ENCODE data around the gene ZNF341.
A peak's percentile ranks its signal among the peaks of the same experiment; 100 is the strongest.

The ZNF341 gene

DNA sequence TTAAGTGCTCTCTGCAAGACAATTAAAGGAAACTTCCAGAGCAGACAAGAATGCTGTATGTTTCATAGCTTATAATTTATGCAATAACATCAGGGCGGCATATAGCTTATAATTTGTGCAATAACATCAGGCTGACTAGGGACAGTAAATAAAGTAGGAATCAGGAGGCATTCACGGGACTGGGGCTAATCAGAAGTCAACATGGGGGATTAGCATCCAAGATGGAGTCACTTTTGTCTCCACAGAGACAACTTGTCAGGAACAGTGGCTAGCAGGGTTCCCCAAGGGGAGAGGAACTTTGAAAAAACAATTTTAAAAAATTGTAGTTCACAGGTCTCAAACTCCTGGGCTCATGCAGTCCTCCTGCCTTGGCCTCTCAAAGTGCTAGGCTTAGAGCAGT, 3.3 kb upstream of the ZNF341 start:
- DNase-seq (ENCODE audit: low read depth, low spot score) = no peak

DNA sequence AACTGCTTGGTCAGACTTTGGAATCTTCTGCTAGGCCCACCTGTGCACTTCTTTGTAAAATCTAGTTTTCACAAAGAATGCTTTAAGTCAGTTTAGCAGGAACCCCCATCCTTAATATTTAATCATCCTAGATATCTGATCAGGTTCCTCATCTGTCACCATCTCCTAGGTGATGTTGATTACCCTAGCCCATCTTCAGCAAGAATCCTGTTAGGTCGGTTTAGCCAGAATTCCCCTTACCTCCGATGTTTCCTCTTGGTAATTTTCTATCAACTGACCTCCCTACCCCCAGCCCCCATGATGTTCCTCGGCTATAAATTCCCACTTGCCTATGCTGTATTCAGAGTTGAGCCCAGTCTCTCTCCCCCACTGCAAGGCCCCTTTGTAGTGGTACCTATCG, 2.7 kb upstream of the ZNF341 start:
- DNase-seq (ENCODE audit: low read depth, low spot score) = no peak

DNA sequence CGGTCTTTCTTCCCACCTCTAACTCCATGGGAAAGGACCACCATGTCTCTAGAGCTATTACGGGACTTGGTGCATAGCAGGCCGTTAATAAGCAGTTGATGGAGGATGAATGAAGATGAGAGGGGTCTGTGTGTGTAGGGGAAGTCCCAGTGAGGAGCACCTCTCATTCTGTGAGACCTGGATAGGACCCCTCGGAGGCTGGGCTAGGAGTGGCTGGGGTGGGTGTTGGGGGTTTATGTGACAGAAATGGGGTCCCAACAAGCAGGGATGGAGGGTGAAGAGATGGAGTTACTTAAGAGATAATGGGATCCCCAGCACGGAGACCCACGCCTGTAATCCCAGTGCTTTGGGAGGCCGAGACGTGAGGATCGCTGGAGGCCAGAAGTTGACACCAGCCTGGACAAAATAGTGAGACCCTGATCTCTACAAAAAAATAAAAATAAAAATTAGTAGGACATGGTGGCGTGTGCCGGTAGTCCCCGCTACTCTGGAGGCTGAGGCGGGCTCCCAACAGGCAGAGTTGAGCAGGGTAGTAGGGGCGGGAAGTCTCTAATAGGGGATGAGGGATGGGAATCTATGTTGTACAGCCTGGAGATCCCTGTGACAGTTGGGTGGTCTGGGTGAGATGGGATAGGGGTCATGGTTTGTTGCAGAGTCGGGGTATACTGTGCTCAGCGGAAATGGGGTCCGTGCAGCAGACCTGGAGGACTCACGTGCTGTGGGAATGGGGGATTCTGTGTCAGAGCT, 677 bp upstream of the ZNF341 start:
- peak; percentile 9 for DNase-seq (ENCODE audit: low read depth, low spot score)

DNA sequence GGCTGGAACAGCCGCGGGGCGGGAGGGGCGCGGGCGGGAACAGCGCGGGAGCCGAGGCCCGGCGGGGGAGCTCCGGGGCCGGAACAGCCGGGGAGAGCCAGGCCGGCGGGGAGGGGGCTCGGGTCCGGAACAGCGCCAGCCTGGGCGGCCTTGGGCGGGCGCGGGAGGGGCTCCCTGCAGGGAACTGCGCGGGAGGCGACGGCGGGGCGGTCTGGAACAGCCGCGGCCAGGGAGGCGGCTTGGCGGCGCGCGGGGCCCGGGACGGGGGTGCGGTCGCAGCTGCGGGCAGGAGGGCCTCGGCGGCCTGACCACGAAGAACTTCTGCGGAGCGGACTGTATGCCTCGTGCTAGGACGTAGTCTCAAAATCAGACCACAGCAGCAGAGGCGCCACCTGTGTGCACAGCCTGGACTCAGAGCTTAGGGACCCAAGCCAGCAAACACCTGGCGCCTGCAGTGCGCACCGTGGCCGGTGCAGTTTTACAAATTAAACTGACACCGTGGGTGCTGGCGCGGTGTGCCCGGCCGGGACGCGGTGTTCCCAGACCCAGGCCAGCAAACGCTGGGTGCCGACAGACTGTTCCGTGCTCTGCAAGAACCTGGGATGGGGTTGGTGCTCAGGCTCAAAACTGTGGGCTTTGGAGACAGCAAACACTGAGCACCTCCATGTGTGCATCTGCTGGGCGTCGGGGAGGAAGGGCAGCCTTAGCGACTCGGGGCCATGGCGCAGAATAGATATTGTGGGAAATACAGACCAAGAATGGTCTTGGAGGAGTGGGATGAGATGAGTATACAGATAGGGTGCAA, 572 bp downstream of the ZNF341 start:
- peak; percentile 95 for DNase-seq (ENCODE audit: low read depth, low spot score)

DNA sequence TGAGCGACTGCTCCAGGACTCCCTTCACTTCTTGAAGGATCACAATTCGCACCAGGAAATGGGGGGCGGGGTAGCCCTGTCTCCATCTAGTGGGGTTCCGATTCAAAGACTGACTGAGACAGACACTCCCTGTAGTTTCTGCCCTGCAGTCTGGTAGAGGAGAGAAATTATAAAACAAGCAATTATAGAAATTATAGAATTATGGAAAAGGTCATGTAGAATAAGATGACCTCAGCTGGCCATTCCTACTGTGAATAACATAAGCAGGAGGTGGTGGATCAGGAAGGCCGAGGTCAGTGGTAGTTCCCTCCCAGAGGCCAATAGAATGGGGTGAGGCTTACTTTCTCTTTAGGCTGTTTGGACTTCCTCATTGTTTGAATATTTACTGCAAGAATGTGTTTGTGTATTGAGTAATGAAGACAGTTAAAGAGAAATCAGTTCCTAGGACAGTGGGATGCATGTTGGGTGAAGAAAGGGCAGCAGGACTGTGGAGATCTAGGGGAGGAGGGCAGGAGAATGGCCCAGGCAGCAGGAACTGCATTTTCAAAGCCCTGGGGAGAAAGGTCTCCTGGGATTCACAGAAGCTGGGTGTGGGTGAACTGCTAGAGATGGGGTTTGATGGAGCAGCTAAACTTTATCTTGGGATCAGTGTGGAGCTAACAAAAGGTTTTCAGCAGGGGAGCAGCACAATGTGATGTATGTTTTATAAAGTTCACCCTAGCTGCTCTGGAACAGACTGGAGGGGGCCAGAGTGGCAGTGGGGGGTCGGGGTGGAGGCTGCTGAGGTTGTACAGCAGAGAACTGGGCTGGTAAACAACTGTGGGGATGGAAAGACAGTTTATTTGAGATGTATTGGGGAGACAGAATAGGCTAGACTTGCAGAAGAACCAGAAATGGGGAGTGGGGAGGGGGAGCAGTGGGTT, 2.1 kb downstream of the ZNF341 start:
- DNase-seq (ENCODE audit: low read depth, low spot score) = peak; percentile 57

DNA sequence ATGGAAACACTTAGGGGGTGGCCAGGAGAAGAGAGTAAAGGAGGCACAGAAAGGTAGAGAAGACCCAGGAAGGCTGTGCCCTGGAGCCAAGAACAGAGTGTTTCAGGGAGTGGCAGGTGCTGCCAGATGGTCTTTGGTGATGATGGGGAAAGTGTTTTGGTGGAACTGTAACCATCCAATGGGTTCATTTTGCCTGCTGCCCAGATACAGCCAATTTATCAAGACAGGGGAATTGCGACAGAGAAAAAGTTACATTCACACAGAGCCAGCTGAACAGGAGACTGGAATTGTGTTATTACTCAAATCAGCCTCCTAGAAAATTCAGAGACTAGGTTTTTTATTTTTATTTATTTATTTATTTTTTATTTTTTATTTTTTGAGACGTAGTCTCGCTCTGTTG, 5.2 kb downstream of the ZNF341 start:
- DNase-seq (ENCODE audit: low read depth, low spot score) = no peak

DNA sequence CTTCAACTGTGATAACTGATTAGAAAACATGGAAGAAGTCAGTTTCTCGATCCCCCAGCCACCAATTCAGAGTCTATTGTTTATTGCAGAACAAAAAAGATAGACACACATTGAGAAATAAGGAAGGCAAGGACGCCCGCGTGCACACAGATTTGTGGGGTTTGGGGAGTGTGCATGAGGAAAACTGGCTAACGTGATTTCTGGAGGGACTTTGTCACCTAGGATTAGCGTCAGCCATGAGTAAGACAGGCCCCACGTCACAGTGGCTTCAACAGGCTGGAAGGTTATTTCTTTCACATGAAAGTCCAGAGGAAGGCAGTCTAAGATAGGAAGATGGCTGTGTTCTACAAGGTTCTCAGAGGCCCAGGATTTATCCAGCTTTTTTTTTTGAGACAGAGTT, 7.7 kb downstream of the ZNF341 start:
- no peak for DNase-seq (ENCODE audit: low read depth, low spot score)

DNA sequence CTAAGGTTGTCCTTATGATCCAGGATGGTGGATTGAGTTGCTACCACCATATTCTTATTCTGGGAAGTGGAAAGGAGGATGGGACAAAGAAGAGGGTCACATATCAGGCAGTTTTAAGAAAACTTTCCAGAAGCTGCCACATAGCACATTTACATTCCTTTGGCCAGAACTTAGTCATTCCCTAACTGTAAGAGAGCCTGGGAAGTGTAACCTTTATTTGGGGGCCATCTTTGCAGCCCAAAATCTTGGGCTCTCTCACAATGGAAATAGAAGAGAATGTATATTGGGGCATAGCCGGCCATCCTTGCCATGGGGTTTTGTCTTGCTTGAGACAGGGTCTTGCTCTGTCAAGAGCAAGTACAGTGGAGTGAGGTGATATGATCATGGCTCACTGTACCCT, 8.4 kb downstream of the ZNF341 start:
- no peak for DNase-seq (ENCODE audit: low read depth, low spot score)

DNA sequence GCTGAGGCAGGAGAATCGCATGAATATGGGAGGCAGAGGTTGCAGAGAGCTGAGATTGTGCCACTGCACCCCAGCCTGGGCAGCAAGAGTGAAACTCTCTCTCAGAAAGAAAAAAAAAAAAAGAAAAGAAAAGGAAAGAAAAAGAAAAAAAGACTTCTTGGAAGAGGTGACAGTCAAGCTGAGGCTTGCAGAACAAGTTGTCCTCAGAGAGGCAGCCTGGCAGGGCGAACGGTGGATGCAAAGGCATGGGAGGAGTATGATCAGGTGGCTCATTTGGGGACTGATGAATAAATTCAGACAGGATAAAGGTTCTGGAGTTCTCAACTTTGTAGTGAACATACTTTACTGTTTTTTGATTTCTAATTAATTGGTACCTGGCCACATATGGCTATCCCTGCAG, 12.4 kb downstream of the ZNF341 start:
- no peak for DNase-seq (ENCODE audit: low read depth, low spot score)

DNA sequence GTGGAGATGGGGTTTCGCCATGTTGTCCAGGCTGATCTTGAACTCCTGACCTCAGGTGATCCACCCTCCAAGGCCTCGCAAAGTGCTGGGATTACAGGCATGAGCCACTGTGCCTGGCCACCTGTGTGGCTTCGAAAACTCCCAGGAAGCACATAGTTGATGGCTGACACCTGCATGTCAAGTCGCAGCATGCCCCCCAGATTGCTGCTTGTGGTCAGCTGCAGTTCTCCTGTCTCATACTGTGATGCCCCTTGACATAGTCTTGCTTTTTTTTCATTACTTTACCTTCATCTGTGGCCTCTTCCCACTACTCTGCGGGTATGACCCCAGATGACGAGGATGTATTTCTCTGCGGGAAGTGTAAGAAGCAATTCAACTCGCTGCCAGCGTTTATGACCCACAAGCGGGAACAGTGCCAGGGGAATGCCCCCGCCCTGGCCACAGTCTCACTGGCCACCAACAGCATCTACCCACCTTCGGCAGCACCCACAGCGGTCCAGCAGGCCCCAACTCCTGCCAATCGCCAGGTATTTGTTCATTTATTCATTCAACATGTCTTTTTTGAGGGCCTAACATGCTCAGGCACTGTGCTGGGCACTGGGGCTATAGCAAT, 13.1 kb downstream of the ZNF341 start:
- DNase-seq (ENCODE audit: low read depth, low spot score) = no peak

DNA sequence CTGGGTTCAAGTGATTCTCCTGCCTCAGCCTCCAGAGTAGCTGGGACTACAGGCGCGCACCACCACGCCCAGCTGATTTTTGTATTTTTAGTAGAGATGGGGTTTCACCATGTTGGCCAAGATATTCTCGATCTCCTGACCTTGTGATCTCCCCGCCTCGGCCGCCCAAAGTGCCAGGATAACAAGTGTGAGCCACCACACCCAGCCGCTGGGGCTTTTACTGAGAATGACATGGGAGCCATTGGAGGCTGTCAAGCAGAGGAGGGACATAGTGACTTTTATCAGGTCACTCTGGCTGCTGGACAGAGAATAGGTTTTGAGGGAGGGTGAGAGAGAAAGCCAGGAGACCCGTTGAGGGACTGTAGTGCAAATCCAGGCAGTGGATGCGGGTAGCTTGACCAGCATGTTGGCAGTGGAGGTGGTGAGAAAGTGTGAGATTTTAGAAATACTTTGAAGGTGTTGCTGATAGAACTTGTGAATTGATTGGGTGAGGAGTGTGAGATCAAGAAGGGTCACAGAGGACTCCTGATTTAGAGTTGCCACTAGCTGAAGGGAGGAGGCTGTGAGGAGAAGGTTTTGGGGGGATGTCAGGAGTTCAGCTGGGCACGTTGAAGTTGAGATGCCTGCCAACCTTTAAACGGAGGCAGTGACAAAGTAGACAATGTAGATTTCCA, 14.7 kb downstream of the ZNF341 start:
- no peak for DNase-seq (ENCODE audit: low read depth, low spot score)

DNA sequence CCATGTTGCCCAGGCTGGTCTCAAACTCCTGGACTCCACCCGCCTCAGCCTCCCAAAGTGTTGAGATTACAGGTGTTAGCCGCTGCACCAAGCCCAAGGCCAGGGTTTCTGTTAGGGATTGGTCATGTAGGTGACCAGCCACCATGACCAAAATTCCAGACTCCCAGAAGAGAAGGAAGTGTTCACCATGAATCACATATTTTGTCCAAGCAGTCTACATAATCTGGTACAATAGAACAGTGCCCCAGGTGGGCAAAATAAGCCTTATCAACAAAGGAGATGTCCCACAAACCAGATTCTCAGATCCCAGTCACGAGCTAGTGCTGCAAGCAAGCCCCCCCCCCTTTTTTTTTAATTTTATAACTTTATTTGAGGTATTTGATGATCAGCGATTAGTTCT, 20.0 kb downstream of the ZNF341 start:
- no peak for DNase-seq (ENCODE audit: low read depth, low spot score)

DNA sequence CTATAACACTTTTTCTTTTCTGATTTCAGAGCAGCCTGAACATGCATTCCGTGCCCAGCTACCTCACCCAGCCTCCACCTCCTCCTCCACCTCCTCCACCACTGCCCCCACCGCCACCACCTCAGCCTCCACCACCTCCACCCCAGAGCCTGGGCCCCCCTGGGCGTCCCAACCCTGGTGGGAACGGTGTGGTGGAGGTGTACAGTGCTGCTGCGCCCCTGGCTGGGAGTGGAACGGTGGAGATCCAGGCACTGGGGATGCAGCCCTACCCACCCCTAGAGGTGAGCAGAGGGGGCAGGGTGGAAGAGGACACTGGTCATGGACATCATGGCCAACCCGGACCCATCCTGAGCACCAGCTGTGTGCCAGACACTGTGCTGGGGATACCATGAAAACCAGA, 21.3 kb downstream of the ZNF341 start:
- DNase-seq (ENCODE audit: low read depth, low spot score) = no peak

DNA sequence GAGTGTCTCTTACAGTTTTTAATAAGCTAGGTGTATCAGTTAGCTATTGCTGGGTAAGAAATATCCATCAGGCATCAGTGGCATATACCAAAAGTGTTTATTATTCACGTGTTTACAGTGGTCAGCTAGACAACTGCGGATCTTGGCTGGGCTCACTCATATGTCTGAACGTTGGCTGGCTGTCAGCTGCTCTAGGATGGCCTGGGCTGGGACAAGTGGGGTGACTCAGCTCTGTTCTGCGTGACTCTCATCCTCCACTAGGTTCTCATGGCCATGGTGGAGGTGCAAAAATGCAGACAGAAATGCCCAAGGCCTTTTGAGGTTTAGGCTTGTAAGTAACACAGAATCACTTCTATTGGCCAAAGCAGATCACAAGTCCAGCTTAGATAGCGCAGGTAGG, 22.0 kb downstream of the ZNF341 start:
- DNase-seq (ENCODE audit: low read depth, low spot score) = peak; percentile 46

DNA sequence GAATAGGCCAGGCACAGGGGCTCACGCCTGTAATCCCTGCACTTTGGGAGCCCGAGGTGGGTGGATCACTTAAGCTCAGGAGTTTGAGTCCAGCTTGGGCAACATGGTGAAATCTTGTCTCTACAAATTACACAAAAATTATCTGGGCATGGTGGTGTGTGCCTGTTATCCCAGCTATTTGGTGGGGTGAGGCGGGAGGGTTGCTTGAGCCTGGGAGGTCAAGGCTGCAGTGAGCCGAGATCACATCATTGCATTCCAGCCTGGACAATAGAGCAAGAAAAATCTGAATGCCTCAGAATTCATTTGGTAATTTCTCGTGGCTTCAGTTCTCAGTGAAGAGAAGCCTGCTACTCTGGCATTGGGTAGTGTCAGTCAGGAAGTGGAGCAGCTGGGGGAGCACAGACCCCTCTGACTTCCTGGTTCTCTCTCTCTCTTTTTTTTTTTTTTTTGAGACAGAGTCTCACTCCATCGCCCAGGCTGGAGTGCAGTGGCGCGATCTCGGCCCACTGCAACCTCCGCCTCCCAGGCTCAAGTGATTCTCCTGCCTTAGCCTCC, 24.2 kb downstream of the ZNF341 start:
- peak; percentile 23 for DNase-seq (ENCODE audit: low read depth, low spot score)

DNA sequence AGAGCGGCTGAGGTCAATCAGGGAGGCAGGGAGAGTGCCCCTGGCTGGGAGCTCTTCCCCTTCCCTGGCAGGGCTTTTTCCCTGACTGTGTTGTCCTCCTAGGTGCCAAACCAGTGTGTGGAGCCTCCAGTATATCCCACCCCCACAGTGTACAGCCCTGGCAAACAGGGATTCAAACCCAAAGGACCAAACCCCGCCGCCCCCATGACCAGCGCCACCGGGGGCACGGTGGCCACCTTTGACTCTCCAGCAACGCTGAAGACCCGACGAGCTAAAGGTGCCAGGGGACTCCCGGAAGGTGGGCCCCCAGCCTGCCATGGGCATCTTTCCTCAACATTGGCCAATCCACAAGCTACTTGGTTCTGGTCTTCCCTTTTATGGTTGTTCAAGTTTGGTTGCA, 25.2 kb downstream of the ZNF341 start:
- no peak for DNase-seq (ENCODE audit: low read depth, low spot score)

DNA sequence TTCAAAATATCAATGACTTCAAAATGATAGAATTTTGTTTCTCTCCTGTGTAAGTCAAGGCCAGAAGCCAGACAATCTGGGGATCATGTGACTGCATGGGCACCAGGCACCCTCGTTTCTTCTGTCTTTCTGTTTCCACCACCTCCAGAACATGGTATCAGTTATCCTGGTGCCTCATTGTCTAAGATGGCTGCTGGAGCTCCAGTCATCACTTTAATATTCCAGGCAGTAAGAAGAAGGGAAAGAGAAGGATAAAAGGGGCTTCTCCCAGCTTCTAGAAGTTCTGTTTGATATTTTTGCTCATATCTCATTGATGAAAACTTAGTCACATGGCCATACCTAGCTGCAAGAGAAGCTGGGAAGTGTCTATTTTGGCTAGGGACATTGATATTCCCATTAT, 25.7 kb downstream of the ZNF341 start:
- DNase-seq (ENCODE audit: low read depth, low spot score) = no peak

DNA sequence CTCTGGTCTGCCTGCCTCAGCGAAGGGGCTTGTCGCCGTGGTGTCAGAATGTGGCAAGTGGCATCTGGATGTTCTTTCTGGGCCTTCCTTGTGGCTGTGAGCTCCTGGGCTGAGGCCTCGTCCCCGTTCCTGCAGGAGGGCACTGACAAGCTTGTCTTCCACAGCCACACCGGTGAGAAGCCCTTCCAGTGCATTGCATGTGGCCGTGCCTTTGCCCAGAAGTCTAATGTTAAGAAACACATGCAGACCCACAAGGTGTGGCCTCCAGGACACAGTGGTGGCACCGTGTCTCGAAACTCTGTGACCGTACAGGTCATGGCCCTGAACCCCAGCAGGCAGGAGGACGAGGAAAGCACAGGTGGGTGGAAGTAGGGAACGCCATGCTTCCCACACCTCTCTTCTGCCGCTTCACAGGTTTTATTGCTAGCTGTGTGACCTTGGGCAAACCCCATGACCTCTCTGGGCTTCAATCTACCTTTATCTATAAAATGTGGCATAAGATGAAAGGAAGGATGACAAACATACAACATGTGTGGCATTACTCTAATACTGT, 30.0 kb downstream of the ZNF341 start:
- DNase-seq (ENCODE audit: low read depth, low spot score) = no peak

DNA sequence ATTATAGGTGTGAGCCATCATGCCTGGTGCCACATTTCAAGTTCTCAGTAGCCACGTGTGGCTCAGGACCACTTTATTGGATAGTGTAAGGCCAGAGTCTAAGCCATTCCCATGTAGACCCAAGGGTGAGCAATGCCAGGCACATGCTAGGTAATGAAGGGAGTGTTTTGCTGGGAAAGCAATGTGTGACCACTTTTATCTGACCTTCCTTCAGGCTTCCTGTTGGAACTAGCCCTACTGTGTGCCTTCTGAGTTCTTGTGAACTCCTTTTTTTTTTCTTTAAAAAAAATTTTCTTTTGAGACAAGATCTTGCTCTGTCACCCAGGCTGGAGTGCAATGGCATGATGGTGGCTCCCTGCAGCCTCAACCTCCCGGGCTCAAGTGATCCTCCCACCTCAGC, 33.3 kb downstream of the ZNF341 start:
- no peak for DNase-seq (ENCODE audit: low read depth, low spot score)

DNA sequence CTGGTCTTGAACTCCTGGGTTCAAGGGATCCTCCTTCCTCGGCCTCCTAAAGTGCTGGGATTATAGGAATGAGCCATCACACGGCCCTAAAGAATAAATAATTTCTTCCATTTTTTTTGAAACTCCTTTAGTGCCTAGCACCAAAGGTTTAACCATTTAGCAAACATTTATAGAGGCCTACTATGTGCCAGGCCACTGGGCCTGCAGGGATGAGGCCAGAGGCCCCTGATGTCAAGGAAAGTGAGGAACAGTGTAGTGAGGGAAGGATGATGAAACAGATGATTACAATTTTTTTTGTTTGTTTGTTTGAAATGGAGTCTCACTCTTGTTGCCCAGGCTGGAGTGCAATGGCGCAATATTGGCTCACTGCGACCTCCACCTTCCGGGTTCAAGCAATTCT, 33.8 kb downstream of the ZNF341 start:
- DNase-seq (ENCODE audit: low read depth, low spot score) = no peak

DNA sequence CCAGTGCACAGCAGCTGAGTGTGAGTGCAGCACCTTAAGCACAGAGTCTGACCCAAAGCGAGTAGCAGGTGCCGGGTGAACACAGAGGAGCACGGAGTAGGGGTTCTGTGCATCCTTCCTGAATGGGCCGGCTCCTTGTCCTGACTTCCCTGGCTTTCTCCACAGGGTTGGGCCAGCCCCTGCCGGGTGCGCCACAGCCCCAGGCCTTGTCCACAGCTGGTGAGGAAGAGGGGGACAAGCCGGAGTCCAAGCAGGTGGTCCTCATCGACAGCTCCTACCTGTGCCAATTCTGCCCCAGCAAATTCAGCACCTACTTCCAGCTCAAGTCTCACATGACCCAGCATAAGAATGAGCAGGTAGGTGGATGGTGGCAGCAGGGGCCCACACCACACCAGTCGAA, 34.9 kb downstream of the ZNF341 start:
- DNase-seq (ENCODE audit: low read depth, low spot score) = no peak

Data from astrocyte of the hippocampus (primary cell).